NCI-H2171 treated with DMSO at 0.1 percent for 48 hours (cell line): ENCODE data around the gene SFT2D1.

Experiments
- DNase-seq: peaks from one replicate; lab custom pipeline; 2025; lab: John Stamatoyannopoulos, UW

Gene SFT2D1

GRCh38 chr6:166277892-166278578, 64.3 kb downstream of the SFT2D1 start:
- DNase-seq = no peak

DNA sequence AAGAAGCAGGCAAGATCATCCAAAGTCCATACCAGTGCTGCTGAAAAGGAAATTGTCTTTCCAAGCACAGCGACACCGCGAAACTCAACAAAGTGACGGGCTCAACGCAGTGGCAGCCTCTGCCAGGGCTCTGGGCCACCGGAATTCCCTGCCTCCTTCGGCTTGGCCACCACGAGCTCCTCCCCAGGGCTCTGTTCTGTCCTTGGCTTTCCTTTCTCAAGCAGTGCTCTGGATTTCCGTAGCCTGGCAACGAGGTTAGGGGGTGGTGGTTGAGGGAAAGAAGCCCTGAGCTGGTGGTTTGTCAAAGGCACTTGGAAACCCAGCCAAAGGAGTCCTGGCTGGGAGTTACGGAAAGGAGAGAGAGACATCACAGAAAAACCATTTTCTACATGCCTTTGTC, 65.3 kb downstream of the SFT2D1 start:
- no peak for DNase-seq

- peak; percentile 43 for DNase-seq
Measured at GRCh38 chr6:166275714-166276166, 66.6 kb downstream of the SFT2D1 start.

DNA sequence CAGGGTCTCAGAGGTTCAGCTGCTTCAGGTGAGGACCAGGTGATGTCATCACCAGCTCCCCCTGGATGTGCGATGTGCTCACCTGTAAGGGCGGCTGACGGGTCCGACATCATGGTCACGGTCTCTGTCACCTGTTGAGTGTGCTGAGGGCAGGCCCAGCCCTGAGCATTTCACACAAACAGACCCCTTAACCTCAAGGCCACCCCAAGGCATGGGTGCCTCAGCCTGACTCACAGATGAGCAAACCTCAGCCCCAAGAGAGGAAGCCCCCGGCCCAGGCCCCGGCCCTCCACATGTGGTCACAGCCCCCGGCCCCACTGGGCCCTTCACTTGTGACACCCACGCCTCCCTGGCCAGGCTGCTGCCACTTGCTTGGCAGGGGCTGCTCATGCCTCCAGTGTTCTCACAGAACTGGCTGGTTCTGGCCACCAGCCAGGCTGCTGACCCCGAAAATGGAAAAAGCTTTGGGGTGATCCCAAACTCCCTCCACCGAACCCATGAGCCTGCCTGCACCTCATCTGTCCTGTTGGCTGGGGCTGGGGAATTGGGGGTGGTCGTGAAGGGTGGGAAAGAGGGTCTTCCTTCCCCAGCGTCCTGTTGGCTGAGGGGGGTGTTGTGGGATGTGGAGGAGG, 67.5 kb downstream of the SFT2D1 start:
- DNase-seq = no peak

GRCh38 chr6:166274163-166274562, 68.2 kb downstream of the SFT2D1 start:
- DNase-seq = no peak

GRCh38 chr6:166271376-166271765, 71.0 kb downstream of the SFT2D1 start:
- DNase-seq = no peak

- DNase-seq = no peak
Measured at GRCh38 chr6:166270706-166271375, 71.5 kb downstream of the SFT2D1 start.
